Stimulated activated naive CD8-positive, alpha-beta T cell treated with anti-CD3 and anti-CD28 coated beads, Interleukin-15, Interleukin-2, amounts not matched to agents 100 ng/mL and 50 ng/mL, for 24 hours (primary cell): ENCODE data around the gene ABL1.
"Not testable (repeated sequence)": the region's sequence is repeated elsewhere in the genome, so short reads cannot be mapped to it uniquely, and the experiment has no call there.

Experiments
- H3K27ac Mint-ChIP-seq: one replicate; pipeline ENCODE4 v1.8.0; 2021; ENCODE audit warnings: mild to moderate bottlenecking, mixed read lengths
- H3K27me3 Mint-ChIP-seq: one replicate; pipeline ENCODE4 v1.8.0; 2021; ENCODE audit warnings: mixed read lengths
- H3K36me3 Mint-ChIP-seq: one replicate; pipeline ENCODE4 v1.8.0; 2021; ENCODE audit warnings: low read depth, mixed read lengths
- H3K4me1 Mint-ChIP-seq: one replicate; pipeline ENCODE4 v1.8.0; 2021; ENCODE audit warnings: low read depth, mixed read lengths
- H3K4me3 Mint-ChIP-seq: one replicate; pipeline ENCODE4 v1.8.0; 2021; ENCODE audit warnings: mild to moderate bottlenecking, mixed read lengths
- H3K9me3 Mint-ChIP-seq: one replicate; pipeline ENCODE4 v1.8.0; 2021; ENCODE audit warnings: mixed read lengths

Gene ABL1

GRCh38 chr9:130904070-130905044 lies 69.3 kb downstream of the ABL1 start:
- no peak overlapping the region for H3K27ac Mint-ChIP-seq
- H3K27me3 Mint-ChIP-seq, result no peaks in the 10 kb centered on the region
- no peaks in the 10 kb centered on the region for H3K4me1 Mint-ChIP-seq
- no peak overlapping the region for H3K4me3 Mint-ChIP-seq
- no peaks in the 10 kb centered on the region for H3K9me3 Mint-ChIP-seq
- H3K36me3 Mint-ChIP-seq, result no peaks in the 10 kb centered on the region

- Mint-ChIP-seq H3K4me3 (no peak overlapping the region), H3K27me3 (no peaks in the 10 kb centered on the region), H3K36me3 (no peaks in the 10 kb centered on the region), H3K9me3 (no peaks in the 10 kb centered on the region), H3K27ac (no peak overlapping the region), H3K4me1 (no peaks in the 10 kb centered on the region)
These were observed 70.3 kb downstream of the ABL1 start for GRCh38 chr9:130905125-130905901.

DNA sequence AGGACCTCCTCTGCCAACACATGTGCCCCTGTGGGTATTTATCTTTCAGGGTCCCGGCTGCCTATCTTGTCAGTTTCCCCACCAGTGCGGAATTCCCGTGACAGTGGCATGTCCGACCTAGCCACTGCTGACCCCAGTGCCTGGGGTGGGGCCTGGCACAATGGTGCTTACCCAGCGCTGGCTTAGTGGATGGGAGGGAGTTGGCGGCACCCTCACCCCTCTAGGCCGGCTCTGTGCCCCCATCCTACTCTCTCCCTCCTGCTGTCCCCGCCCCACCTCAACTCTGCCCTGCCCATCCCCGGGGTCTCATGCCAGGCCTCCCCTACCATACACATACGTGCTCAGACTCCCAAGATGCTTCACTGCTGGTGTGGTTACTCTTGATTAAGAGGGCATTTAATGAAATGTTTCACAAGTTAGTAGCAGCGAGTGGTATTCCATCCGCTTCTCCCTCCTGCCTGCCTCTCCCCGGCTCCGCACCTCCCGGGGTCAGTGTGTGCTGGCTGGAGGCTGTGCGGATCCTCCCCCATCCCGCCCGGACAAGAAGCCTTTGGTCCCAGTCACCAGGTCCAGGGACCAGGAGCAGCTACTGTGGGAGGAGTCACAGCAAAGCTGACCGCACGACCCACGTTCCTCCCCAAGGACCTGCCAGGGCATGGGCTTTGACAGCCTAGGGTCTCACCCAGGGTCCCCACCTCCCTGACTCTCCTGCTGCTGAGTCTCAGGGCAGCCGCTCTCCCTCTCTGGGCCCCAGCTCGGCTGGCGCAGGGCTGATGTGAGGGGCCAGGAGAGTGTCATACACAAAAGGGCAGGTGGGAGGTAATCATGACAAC lies 71.1 kb downstream of the ABL1 start:
- Mint-ChIP-seq H3K36me3 (no peaks in the 10 kb centered on the region), H3K4me3 (no peak overlapping the region), H3K4me1 (no peaks in the 10 kb centered on the region), H3K27me3 (no peaks in the 10 kb centered on the region), H3K9me3 (no peaks in the 10 kb centered on the region), H3K27ac (no peak overlapping the region)

DNA sequence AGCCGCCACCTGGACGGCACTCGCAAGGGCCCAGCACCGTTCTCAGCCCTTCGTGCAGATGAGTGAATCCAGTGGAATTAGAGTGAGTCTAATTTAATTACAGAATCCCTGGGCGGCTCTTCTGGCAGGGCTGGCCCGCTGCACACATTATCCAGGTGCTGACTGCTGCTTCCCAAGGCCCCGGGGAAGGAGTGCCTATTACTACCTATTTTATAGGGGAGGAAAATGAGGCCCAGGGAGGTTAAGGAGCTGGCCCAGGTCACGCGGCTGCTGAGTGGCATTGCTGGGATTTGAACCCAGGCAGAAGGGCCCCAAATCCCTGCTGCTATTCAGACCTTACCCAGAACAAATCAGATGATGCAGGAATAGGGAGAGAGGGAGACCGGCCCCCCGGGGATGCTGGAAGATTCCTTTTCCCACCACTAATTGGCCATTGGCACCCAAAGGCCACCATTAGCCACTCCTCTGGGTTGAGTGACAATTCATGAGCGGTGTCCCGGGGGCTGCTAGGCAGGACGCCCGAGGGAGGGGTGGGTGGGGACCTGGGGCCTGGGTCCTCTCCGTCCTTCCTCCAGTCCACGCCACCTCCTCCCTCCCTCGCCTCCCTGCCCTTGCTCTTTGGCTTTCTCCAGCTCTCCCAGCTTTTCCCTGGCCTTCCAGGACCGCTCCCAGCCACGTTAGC lies 71.8 kb downstream of the ABL1 start:
- no peaks in the 10 kb centered on the region for H3K4me1 Mint-ChIP-seq
- no peaks in the 10 kb centered on the region for H3K36me3 Mint-ChIP-seq
- H3K9me3 Mint-ChIP-seq, result no peaks in the 10 kb centered on the region
- H3K27ac Mint-ChIP-seq, result no peak overlapping the region
- no peak overlapping the region for H3K4me3 Mint-ChIP-seq
- no peaks in the 10 kb centered on the region for H3K27me3 Mint-ChIP-seq

DNA sequence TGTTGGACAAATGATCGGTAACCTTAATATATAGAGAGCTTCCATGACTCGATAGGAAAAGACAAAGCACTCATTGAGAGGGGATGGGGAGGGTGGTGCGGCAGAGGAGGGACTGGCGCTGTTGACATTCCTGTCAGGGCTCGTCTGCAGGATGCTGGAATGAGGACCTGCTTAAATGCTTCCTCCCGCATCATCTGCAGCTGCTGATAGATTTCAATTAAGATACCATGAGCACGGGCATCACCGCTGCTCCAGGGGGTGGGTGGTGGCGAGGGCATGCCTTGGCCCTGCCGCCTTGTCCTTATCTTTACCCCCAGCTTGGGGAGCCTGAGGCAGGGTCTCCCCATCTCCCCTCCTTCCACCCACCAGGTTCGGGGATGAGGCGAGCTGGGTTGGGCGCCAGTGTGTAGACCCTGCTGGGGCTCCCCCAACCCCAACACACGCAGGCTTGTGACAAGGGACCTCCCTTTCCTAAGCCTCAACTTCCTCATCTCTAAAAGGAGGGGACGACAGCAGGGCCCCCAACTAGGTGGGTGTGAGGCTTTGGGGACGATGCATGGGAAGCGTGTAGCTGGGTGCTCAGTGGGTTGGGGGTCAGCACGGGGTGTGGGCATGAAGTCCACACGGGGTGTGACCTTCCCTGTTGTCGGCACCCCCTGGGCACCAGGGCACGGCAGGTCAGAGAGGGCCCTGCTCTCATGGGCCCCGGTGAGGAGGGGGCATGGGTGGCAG lies 73.3 kb downstream of the ABL1 start:
- H3K4me3 Mint-ChIP-seq, result no peak overlapping the region
- H3K4me1 Mint-ChIP-seq, result no peaks in the 10 kb centered on the region
- H3K27ac Mint-ChIP-seq, result no peak overlapping the region
- H3K27me3 Mint-ChIP-seq, result no peaks in the 10 kb centered on the region
- H3K36me3 Mint-ChIP-seq, result no peaks in the 10 kb centered on the region
- H3K9me3 Mint-ChIP-seq, result no peaks in the 10 kb centered on the region

GRCh38 chr9:130908878-130909355 lies 73.9 kb downstream of the ABL1 start:
- Mint-ChIP-seq H3K4me1 (no peaks in the 10 kb centered on the region), H3K27me3 (no peaks in the 10 kb centered on the region), H3K9me3 (no peaks in the 10 kb centered on the region), H3K27ac (no peak overlapping the region), H3K36me3 (no peaks in the 10 kb centered on the region), H3K4me3 (no peak overlapping the region)

- H3K36me3 Mint-ChIP-seq, result not testable (repeated sequence)
These were observed 75.0 kb downstream of the ABL1 start for GRCh38 chr9:130910041-130910440.

DNA sequence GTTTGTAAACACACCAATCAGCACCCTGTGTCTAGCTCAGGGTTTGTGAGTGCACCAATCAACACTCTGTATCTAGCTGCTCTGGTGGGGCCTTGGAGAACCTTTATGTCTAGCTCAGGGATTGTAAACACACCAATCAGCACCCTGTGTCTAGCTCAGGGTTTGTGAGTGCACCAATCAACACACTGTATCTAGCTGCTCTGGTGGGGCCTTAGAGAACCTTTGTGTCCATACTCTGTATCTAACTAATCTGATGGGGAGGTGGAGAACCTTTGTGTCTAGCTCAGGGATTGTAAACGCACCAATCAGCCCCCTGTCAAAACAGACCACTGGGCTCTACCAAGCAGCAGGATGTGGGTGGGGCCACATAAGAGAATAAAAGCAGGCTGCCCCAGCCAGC lies 75.6 kb downstream of the ABL1 start:
- H3K27ac Mint-ChIP-seq, H3K4me1 Mint-ChIP-seq, H3K36me3 Mint-ChIP-seq, H3K27me3 Mint-ChIP-seq, H3K4me3 Mint-ChIP-seq, H3K9me3 Mint-ChIP-seq: not testable (repeated sequence)

More at GRCh38 chr9:130910041-130910440, 75.0 kb downstream of the ABL1 start:
- H3K4me1 Mint-ChIP-seq, H3K27ac Mint-ChIP-seq, H3K4me3 Mint-ChIP-seq, H3K27me3 Mint-ChIP-seq, H3K9me3 Mint-ChIP-seq: not testable (repeated sequence)

- Mint-ChIP-seq H3K36me3 (no peaks in the 10 kb centered on the region), H3K4me1 (no peaks in the 10 kb centered on the region), H3K27me3 (no peaks in the 10 kb centered on the region), H3K4me3 (no peak overlapping the region), H3K9me3 (no peaks in the 10 kb centered on the region), H3K27ac (no peak overlapping the region)
These were observed 76.4 kb downstream of the ABL1 start for GRCh38 chr9:130911254-130912049.

DNA sequence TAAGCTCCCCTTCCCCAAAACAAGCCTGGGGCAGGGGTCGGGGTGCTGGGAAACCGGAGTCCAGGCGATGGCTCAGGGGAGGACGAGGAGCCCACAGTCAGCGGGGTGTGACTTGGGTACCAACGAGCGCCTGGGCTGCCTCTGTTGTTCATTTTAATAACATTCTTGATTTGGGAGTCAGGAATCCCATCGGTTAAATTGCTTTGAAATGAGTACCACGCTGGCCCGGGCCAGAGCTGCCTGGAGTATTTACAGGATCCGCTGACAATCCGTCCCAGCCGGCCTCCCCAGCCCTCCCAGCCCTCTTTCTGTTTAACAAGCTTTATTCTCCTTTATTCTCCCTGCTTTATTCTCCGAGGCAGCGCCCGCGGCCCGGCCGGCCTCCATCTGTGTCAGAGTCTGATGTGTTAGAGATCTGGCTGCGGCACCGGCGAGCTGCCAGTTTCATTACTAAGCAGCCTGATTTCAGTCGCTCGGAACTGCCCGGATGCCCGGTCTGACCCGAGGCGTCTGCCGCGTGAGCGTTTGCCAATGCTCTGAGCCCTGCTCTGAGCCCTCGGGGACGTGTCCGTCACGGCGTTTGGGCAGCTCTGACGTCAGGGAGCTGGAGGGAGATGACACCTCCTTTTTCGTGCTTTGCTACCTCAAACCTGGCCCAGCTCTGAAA lies 78.0 kb downstream of the ABL1 start:
- Mint-ChIP-seq H3K27me3 (no peaks in the 10 kb centered on the region), H3K4me3 (no peak overlapping the region), H3K27ac (no peak overlapping the region), H3K36me3 (no peaks in the 10 kb centered on the region), H3K4me1 (no peaks in the 10 kb centered on the region), H3K9me3 (no peaks in the 10 kb centered on the region)

DNA sequence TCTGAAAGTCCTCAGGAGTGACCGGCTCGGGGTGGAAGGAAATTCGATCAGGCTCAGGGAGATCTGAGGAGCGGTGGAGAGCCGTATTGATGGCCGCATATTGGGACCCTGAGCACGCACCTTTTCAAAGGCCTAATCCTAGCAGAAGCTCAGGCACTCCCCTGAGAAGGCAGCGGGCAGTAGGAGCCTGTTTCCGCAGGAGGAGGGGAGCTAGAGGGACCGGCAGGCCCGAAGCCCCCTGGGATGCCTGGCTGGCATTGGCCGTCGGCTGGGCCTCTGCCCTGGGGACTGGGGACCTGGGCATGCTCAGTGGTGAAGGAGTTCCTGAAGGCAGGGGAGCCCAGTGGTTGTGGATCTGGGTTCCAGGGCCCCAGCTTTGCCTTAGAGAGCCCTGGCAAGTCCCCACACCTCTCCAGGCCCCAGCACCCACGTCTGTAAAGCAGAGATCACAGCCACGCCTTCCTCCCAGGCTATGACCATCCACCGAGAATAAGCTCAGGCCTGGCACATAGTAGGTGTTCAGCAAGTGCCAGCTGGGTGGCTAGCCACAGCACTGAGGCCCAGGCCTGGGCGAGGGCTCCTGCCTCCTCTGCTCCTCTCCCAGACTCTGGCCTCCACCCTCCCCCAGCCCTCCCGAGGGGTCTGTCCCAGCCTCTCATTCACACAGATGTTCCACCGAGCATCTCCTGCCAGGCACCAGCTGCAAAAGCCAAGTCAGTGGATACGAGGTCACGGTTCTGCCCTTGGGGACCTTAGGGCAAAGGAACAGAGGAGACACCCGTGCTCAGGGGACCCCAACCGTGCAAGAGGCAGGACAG lies 78.8 kb downstream of the ABL1 start:
- Mint-ChIP-seq H3K27me3 (no peaks in the 10 kb centered on the region), H3K36me3 (no peaks in the 10 kb centered on the region), H3K4me3 (no peak overlapping the region), H3K27ac (no peak overlapping the region), H3K4me1 (no peaks in the 10 kb centered on the region), H3K9me3 (no peaks in the 10 kb centered on the region)

DNA sequence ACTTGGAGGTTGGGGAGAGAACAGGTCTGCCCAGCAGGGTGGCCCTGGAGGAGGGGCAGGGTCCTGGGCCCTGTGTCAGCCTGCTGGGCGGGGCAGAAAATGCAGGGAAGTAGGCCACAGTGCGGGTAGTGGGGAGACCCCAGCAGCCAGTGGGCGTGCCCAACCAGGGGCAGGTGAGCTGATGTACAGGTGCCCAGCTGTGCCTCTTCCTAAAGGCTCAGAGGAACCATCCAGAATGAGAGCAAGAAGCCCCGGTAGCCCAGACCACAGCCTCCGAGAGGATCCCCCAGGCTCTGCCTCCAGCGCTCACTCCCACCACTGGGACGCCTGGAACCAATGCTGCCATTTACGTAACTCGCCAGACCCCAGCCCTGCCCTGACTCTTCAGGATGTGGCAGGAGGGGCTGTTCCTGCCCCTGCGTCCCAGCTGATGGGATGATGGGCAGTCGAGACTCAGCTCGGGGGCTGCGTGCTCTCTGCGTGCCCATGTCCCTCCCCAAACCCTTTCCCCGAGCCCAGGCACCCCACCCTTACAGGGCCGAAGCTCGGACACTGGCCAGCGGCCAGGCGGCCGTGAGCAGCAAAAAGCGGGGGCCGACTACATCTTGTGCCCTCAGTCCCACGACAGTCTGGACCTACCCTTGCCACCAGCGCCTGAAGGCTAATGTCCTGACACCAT lies 79.5 kb downstream of the ABL1 start:
- H3K4me3 Mint-ChIP-seq, result no peak overlapping the region
- H3K9me3 Mint-ChIP-seq, result no peaks in the 10 kb centered on the region
- no peak overlapping the region for H3K27ac Mint-ChIP-seq
- H3K36me3 Mint-ChIP-seq, result no peaks in the 10 kb centered on the region
- H3K27me3 Mint-ChIP-seq, result no peaks in the 10 kb centered on the region
- no peaks in the 10 kb centered on the region for H3K4me1 Mint-ChIP-seq
